ENCODE data around the gene ALOX12. TPM values are rescaled to one million over a fixed set of nuclear protein-coding genes. Genes with fewer than 3 reads are reported as not detected.
"Not testable (repeated sequence)": the region's sequence is repeated elsewhere in the genome, so short reads cannot be mapped to it uniquely, and the experiment has no call there.

ALOX12 gene
- total RNA-seq, 1 experiment from 2014 or later = not detected

DNA sequence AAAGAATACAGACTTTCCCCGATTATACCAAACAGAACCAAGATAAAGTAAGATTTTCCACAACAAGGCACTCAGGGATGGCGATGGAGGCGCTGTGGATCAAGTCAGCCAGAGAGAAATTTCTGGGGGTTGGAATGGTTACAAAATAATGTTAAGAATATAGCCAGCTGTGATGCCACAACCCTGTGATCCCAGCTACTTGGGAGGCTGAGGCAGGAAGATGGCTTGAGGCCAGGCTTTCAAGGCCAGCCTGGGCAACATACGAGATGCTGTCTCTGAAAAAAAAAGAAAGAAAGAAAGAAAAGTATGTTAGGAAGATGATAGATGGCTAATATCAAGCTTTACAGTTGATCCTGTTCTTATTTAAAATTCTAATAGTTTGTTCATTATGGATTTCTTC lies 10.6 kb upstream of the ALOX12 start:
- no peak for DNase-seq
- no peak overlapping the region for H3K4me3 ChIP-seq (ENCODE audit: low read length)
- H3K9ac ChIP-seq (ENCODE audit: low read length) = no peak overlapping the region
- H3K9me2 ChIP-seq (replicated peaks; ENCODE audit: low read length) = no peaks in the 10 kb centered on the region
- H3K4me2 ChIP-seq (ENCODE audit: low read length) = no peak overlapping the region
- no peak overlapping the region for H2AFZ ChIP-seq (ENCODE audit: low read length)
- no peaks in the 10 kb centered on the region for H3F3A ChIP-seq (ENCODE audit: low read length, unreplicated experiment)
- no peak for ATAC-seq
- ChIA-PET POLR2A (ENCODE audit: unreplicated experiment) (interaction anchor here (0.6 kb wide), 1 partner anchor 9 kb away, joined by 5 read pairs; no protein-coding TSS in a partner anchor), CTCF (no interaction called here)
- no peaks in the 10 kb centered on the region for H3K36me3 ChIP-seq (ENCODE audit: low read depth, low read length)
- H3K4me1 ChIP-seq (ENCODE audit: insufficient read depth, low read length) = no peaks in the 10 kb centered on the region
- intact Hi-C loops (cut with micrococcal nuclease) = no loop called here
- TF ChIP-seq CTCF (conservative IDR thresholded peaks at IDR 0.05; ENCODE audit: low read depth, low read length) (no peak), EZH2phosphoT487 (IDR thresholded peaks at IDR 0.05; ENCODE audit: borderline replicate concordance, low read length) (no peak), EZH2 (IDR thresholded peaks at IDR 0.05; ENCODE audit: low read length, unreplicated experiment) (no peak)
- no peaks in the 10 kb centered on the region for H3K27me3 ChIP-seq (ENCODE audit: low read length)
- no peaks in the 10 kb centered on the region for H3K79me2 ChIP-seq (ENCODE audit: low read length)
- H3K9me3 ChIP-seq (ENCODE audit: low read length) = no peaks in the 10 kb centered on the region
- no peaks in the 10 kb centered on the region for H4K20me1 ChIP-seq (ENCODE audit: low read length)
- no TSS peak for BruUV-seq (replicated peaks)
- H3K27ac ChIP-seq (ENCODE audit: low read length) = no peak overlapping the region

GRCh38 chr17:6986676-6987075 lies 9.2 kb upstream of the ALOX12 start:
- Histone ChIP-seq H2AFZ (ENCODE audit: low read length) (no peak overlapping the region), H3F3A (ENCODE audit: low read length, unreplicated experiment) (no peaks in the 10 kb centered on the region), H4K20me1 (ENCODE audit: low read length) (no peaks in the 10 kb centered on the region), H3K27ac (ENCODE audit: low read length) (no peak overlapping the region), H3K4me3 (ENCODE audit: low read length) (no peak overlapping the region), H3K27me3 (ENCODE audit: low read length) (no peaks in the 10 kb centered on the region), H3K79me2 (ENCODE audit: low read length) (no peaks in the 10 kb centered on the region), H3K36me3 (ENCODE audit: low read depth, low read length) (no peaks in the 10 kb centered on the region), H3K9ac (ENCODE audit: low read length) (no peak overlapping the region), H3K4me2 (ENCODE audit: low read length) (no peak overlapping the region), H3K9me3 (ENCODE audit: low read length) (no peaks in the 10 kb centered on the region), H3K9me2 (replicated peaks; ENCODE audit: low read length) (no peaks in the 10 kb centered on the region), H3K4me1 (ENCODE audit: insufficient read depth, low read length) (no peaks in the 10 kb centered on the region)
- ChIA-PET CTCF (no interaction called here), POLR2A (ENCODE audit: unreplicated experiment) (no interaction called here)
- DNase-seq = no peak
- TF ChIP-seq EZH2 (IDR thresholded peaks at IDR 0.05; ENCODE audit: low read length, unreplicated experiment) = no peak
- no peak for TF ChIP-seq EZH2phosphoT487 (IDR thresholded peaks at IDR 0.05; ENCODE audit: borderline replicate concordance, low read length)
- TF ChIP-seq CTCF (conservative IDR thresholded peaks at IDR 0.05; ENCODE audit: low read depth, low read length) = no peak
- ATAC-seq = no peak
- intact Hi-C loops (cut with micrococcal nuclease) = no loop called here
- no TSS peak for BruUV-seq (replicated peaks)

- TF ChIP-seq CTCF (conservative IDR thresholded peaks at IDR 0.05; ENCODE audit: low read depth, low read length) (no peak), EZH2 (IDR thresholded peaks at IDR 0.05; ENCODE audit: low read length, unreplicated experiment) (no peak), EZH2phosphoT487 (IDR thresholded peaks at IDR 0.05; ENCODE audit: borderline replicate concordance, low read length) (no peak)
- no peaks in the 10 kb centered on the region for H3K4me1 ChIP-seq (ENCODE audit: insufficient read depth, low read length)
- intact Hi-C loops (cut with micrococcal nuclease) = no loop called here
- no peaks in the 10 kb centered on the region for H3F3A ChIP-seq (ENCODE audit: low read length, unreplicated experiment)
- no peak overlapping the region for H3K4me2 ChIP-seq (ENCODE audit: low read length)
- H3K4me3 ChIP-seq (ENCODE audit: low read length) = no peak overlapping the region
- no peaks in the 10 kb centered on the region for H3K9me3 ChIP-seq (ENCODE audit: low read length)
- H3K79me2 ChIP-seq (ENCODE audit: low read length) = no peaks in the 10 kb centered on the region
- no peaks in the 10 kb centered on the region for H4K20me1 ChIP-seq (ENCODE audit: low read length)
- BruUV-seq (replicated peaks) = no TSS peak
- H3K9ac ChIP-seq (ENCODE audit: low read length) = no peak overlapping the region
- no peaks in the 10 kb centered on the region for H3K36me3 ChIP-seq (ENCODE audit: low read depth, low read length)
- POLR2A ChIA-PET (ENCODE audit: unreplicated experiment) = no interaction called here
- peak; percentile 2 for DNase-seq
- no peak for ATAC-seq
- no peaks in the 10 kb centered on the region for H3K9me2 ChIP-seq (replicated peaks; ENCODE audit: low read length)
- H3K27ac ChIP-seq (ENCODE audit: low read length) = no peak overlapping the region
- CTCF ChIA-PET = no interaction called here
- H3K27me3 ChIP-seq (ENCODE audit: low read length) = no peaks in the 10 kb centered on the region
- H2AFZ ChIP-seq (ENCODE audit: low read length) = no peak overlapping the region
Observed at GRCh38 chr17:6989779-6990178, 6.1 kb upstream of the ALOX12 start.

GRCh38 chr17:6993613-6994056 lies 2.2 kb upstream of the ALOX12 start:
- H3K9me3 ChIP-seq (ENCODE audit: low read length); H3K9ac ChIP-seq (ENCODE audit: low read length); H2AFZ ChIP-seq (ENCODE audit: low read length); H3K4me3 ChIP-seq (ENCODE audit: low read length); H4K20me1 ChIP-seq (ENCODE audit: low read length); intact Hi-C loops (cut with micrococcal nuclease); H3K79me2 ChIP-seq (ENCODE audit: low read length); DNase-seq; H3K9me2 ChIP-seq (replicated peaks; ENCODE audit: low read length); H3F3A ChIP-seq (ENCODE audit: low read length, unreplicated experiment); H3K27me3 ChIP-seq (ENCODE audit: low read length); CTCF ChIA-PET; H3K4me1 ChIP-seq (ENCODE audit: insufficient read depth, low read length); BruUV-seq (replicated peaks); H3K4me2 ChIP-seq (ENCODE audit: low read length); ATAC-seq; H3K27ac ChIP-seq (ENCODE audit: low read length); H3K36me3 ChIP-seq (ENCODE audit: low read depth, low read length): not testable (repeated sequence)
- POLR2A ChIA-PET (ENCODE audit: unreplicated experiment) = interaction anchor here (0.6 kb wide), 1 partner anchor 8 kb away, joined by 5 read pairs; no protein-coding TSS in a partner anchor
